HepG2 (cell line): ENCODE results near the gene ERF. TPM values are rescaled to one million over a fixed set of nuclear protein-coding genes. Genes with fewer than 3 reads are reported as not detected.

Experiments
- AGO1 ChIP-seq: fragments of 200-400 bp; formaldehyde crosslinking; IDR thresholded peaks from 2 replicates; pipeline ENCODE4 v1.6.1; 2017; ENCODE audit warnings: mild to moderate bottlenecking, low read depth, low read length, moderate library complexity; ENCODE audit not compliant: poor library complexity, severe bottlenecking
- AGO2 ChIP-seq: fragments of 200-400 bp; formaldehyde crosslinking; optimal IDR thresholded peaks from 2 replicates; pipeline ENCODE3; 2017; ENCODE audit warnings: mild to moderate bottlenecking, low read depth, low read length, moderate library complexity
- ATF1 ChIP-seq: IDR thresholded peaks from 2 replicates; pipeline ENCODE4 v1.6.1; 2016; ENCODE audit warnings: mild to moderate bottlenecking, control low read depth
- CENPX ChIP-seq: sonication (generic); formaldehyde crosslinking; IDR thresholded peaks from 2 replicates; pipeline ENCODE4 v1.9.0; 2021; ENCODE audit warnings: mild to moderate bottlenecking, missing genetic modification reagents, moderate library complexity
- GFI1 ChIP-seq: sonication (generic); formaldehyde crosslinking; IDR thresholded peaks from 2 replicates; pipeline ENCODE4 v1.5.0; 2020; ENCODE audit warnings: missing genetic modification reagents, mild to moderate bottlenecking, borderline replicate concordance
- IKZF4 ChIP-seq: sonication (generic); formaldehyde crosslinking; IDR thresholded peaks from 2 replicates; pipeline ENCODE4 v1.5.1; 2020; ENCODE audit warnings: borderline replicate concordance, mild to moderate bottlenecking, low read depth, missing genetic modification reagents; ENCODE audit errors: not compliant biosample characterization
- ISL2 ChIP-seq: sonication (generic); formaldehyde crosslinking; IDR thresholded peaks from 2 replicates; pipeline ENCODE4 v1.5.0; 2020; ENCODE audit warnings: missing genetic modification reagents
- KDM4B ChIP-seq: sonication (generic); formaldehyde crosslinking; IDR thresholded peaks from 2 replicates; pipeline ENCODE4 v1.4.0; 2020; ENCODE audit warnings: missing genetic modification reagents
- KMT2A ChIP-seq: sonication (generic); formaldehyde crosslinking; IDR thresholded peaks from 2 replicates; pipeline ENCODE4 v1.4.0; 2020; ENCODE audit warnings: missing genetic modification reagents
- NR3C1 ChIP-seq: sonication (generic); formaldehyde crosslinking; IDR thresholded peaks from 2 replicates; pipeline ENCODE4 v1.4.0; 2020; ENCODE audit warnings: missing genetic modification reagents
- RCOR2 ChIP-seq: IDR thresholded peaks from 2 replicates; pipeline ENCODE4 v1.6.1; 2016; ENCODE audit warnings: missing biosample characterization, missing genetic modification reagents
- SIX1 ChIP-seq: sonication (generic); formaldehyde crosslinking; IDR thresholded peaks from 2 replicates; pipeline ENCODE4 v1.4.0; 2020; ENCODE audit warnings: missing genetic modification reagents, borderline replicate concordance
- ZFP1 ChIP-seq: IDR thresholded peaks from 2 replicates; pipeline ENCODE4 v1.6.1; 2016
- ZNF136 ChIP-seq: sonication (generic); formaldehyde crosslinking; IDR thresholded peaks from 2 replicates; pipeline ENCODE4 v1.8.1; 2022; ENCODE audit warnings: low read depth, mild to moderate bottlenecking, moderate library complexity, missing genetic modification reagents
- ZNF20 ChIP-seq: sonication (generic); formaldehyde crosslinking; IDR thresholded peaks from 2 replicates; pipeline ENCODE4 v1.4.0; 2020; ENCODE audit warnings: mild to moderate bottlenecking, moderate library complexity, missing genetic modification reagents
- ZNF501 ChIP-seq: sonication (generic); formaldehyde crosslinking; IDR thresholded peaks from 2 replicates; pipeline ENCODE4 v1.5.1; 2020; ENCODE audit warnings: mild to moderate bottlenecking, moderate library complexity, missing genetic modification reagents
- ZNF567 ChIP-seq: sonication (generic); formaldehyde crosslinking; IDR thresholded peaks from 2 replicates; pipeline ENCODE4 v1.8.1; 2023; ENCODE audit warnings: mild to moderate bottlenecking, missing genetic modification reagents, borderline replicate concordance
- polyA plus RNA-seq, 8 experiments: library from polyadenylated mRNA; depleted of rRNA in 3 of 8; stranded (reverse) in 7 of 8; unstranded in 1 of 8; fragments of >200 nt; fragmentation: Illumina TruSeq in 4 of 8; extraction: Trizol in 4 of 8; gene quantifications; 2 replicates each; pipeline versions ENCODE4 v1.2.1 to v1.2.3, GENCODE V29; 2011 to 2016; ENCODE audit warnings: low read depth in 4 of 8, missing spikeins in 1 of 8, mixed read lengths in 1 of 8; ENCODE audit not compliant: insufficient read depth in 1 of 8
- total RNA-seq, 5 experiments: library from RNA; depleted of rRNA; stranded (reverse); fragments of >200 nt; fragmentation: Illumina TruSeq; extraction: Trizol; gene quantifications; 2 replicates each; pipeline ENCODE4 v1.2.3, GENCODE V29; 2016; ENCODE audit warnings: low read depth in 1 of 5
- TF ChIP-seq, protein P1 (sequence below): sonication (generic); formaldehyde crosslinking; IDR thresholded peaks from 2 replicates; pipeline ENCODE4 v1.9.0; 2021; ENCODE audit warnings: missing genetic modification reagents, mild to moderate bottlenecking, borderline replicate concordance
- TF ChIP-seq, protein P2 (sequence below): sonication (generic); formaldehyde crosslinking; IDR thresholded peaks from 2 replicates; pipeline ENCODE4 v1.4.0; 2020; ENCODE audit warnings: mild to moderate bottlenecking, missing genetic modification reagents
- TF ChIP-seq, protein P3 (sequence below): sonication (generic); formaldehyde crosslinking; IDR thresholded peaks from 2 replicates; pipeline ENCODE4 v1.4.0; 2020; ENCODE audit warnings: missing genetic modification reagents, borderline replicate concordance
- TF ChIP-seq, protein P4 (sequence below): IDR thresholded peaks from 2 replicates; pipeline ENCODE4 v1.6.1; 2016; ENCODE audit warnings: mild to moderate bottlenecking
- TF ChIP-seq, protein P5 (sequence below): sonication (generic); formaldehyde crosslinking; IDR thresholded peaks from 2 replicates; pipeline ENCODE4 v1.4.0; 2020; ENCODE audit warnings: missing genetic modification reagents

Gene ERF
- total and polyA plus RNA-seq, 2 of the 13 experiments (the other 11 are each of a cell fraction or from before 2014, with no cell fraction given): 67.1 to 69.9 TPM

DNA sequence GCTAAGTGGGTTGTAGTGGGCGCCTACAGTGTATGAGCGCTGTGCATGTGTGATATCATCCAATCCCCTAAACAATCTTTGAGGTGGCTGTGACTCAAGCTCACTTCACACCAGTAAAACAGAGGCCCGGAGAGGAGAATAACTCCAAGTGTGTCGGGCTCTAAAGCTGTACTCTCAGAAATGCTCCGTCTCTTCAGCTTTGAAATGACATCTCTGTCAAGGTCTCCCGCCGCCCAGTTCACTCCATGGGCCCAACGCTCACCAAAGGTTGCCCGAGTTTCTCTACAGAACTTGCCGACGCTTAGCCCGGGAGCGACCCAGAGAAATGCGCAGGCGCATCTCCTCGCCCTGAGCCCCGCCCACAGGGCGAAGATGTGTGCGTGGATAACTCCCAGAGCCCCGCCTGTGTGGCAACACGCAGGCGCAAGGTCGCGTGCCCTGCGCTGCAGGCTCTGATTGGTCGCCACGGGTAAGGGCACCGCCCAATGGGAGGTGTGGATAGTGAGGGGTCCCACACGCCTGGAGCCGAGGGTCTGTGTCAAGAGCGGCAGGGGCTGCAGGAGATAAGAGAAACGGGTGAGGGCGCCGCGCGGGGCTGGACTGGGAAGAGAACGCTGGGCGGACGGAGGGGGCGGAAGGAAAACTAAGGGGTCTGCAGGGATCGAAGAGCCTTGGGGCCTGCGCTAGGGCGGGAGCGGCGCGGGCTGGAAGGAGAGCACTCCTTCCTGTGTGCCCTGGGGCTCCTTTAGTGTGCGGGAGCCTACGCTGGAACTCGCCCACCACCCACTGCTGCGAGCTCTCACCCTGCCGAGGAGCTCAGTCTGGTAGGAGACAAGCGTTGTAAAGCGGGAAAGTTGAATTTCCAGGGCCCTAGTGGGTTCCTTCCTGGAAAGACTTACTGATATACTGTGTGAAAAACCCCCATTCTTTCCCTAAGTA lies 34.8 kb downstream of the ERF start, which contains the start of gene ZNF526 (continued):
- TF ChIP-seq AGO2 (peak; percentile 52), AGO1 (no peak), ISL2 (CRISPR knock-in tag) (no peak; the same call in 1 of the 2 replicates), ZNF567 (CRISPR knock-in tag) (no peak), ATF1 (CRISPR knock-in tag) (no peak), ZNF136 (CRISPR knock-in tag) (0 out of 2 replicates have a peak, but pooled peaks have one; percentile 33), CENPX (CRISPR knock-in tag) (no peak), ZNF501 (CRISPR knock-in tag) (peak; percentile 93), KDM4B (CRISPR knock-in tag) (no peak), RCOR2 (CRISPR knock-in tag) (0 out of 2 replicates have a peak, but pooled peaks have one; percentile 17), ZFP1 (CRISPR knock-in tag) (no peak), NR3C1 (no peak), KMT2A (CRISPR knock-in tag) (peak; percentile 70; the same call in 1 of the 2 replicates), IKZF4 (CRISPR knock-in tag) (no peak), SIX1 (CRISPR knock-in tag) (no peak), GFI1 (CRISPR knock-in tag) (no peak), ZNF20 (CRISPR knock-in tag) (no peak)
- TF ChIP-seq, protein P1, sequence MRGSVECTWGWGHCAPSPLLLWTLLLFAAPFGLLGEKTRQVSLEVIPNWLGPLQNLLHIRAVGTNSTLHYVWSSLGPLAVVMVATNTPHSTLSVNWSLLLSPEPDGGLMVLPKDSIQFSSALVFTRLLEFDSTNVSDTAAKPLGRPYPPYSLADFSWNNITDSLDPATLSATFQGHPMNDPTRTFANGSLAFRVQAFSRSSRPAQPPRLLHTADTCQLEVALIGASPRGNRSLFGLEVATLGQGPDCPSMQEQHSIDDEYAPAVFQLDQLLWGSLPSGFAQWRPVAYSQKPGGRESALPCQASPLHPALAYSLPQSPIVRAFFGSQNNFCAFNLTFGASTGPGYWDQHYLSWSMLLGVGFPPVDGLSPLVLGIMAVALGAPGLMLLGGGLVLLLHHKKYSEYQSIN (CRISPR knock-in tag): no peak
- TF ChIP-seq, protein P2, sequence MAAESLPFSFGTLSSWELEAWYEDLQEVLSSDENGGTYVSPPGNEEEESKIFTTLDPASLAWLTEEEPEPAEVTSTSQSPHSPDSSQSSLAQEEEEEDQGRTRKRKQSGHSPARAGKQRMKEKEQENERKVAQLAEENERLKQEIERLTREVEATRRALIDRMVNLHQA (CRISPR knock-in tag): no peak
- TF ChIP-seq, protein P3, sequence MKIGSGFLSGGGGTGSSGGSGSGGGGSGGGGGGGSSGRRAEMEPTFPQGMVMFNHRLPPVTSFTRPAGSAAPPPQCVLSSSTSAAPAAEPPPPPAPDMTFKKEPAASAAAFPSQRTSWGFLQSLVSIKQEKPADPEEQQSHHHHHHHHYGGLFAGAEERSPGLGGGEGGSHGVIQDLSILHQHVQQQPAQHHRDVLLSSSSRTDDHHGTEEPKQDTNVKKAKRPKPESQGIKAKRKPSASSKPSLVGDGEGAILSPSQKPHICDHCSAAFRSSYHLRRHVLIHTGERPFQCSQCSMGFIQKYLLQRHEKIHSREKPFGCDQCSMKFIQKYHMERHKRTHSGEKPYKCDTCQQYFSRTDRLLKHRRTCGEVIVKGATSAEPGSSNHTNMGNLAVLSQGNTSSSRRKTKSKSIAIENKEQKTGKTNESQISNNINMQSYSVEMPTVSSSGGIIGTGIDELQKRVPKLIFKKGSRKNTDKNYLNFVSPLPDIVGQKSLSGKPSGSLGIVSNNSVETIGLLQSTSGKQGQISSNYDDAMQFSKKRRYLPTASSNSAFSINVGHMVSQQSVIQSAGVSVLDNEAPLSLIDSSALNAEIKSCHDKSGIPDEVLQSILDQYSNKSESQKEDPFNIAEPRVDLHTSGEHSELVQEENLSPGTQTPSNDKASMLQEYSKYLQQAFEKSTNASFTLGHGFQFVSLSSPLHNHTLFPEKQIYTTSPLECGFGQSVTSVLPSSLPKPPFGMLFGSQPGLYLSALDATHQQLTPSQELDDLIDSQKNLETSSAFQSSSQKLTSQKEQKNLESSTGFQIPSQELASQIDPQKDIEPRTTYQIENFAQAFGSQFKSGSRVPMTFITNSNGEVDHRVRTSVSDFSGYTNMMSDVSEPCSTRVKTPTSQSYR: no peak
- TF ChIP-seq, protein P4, sequence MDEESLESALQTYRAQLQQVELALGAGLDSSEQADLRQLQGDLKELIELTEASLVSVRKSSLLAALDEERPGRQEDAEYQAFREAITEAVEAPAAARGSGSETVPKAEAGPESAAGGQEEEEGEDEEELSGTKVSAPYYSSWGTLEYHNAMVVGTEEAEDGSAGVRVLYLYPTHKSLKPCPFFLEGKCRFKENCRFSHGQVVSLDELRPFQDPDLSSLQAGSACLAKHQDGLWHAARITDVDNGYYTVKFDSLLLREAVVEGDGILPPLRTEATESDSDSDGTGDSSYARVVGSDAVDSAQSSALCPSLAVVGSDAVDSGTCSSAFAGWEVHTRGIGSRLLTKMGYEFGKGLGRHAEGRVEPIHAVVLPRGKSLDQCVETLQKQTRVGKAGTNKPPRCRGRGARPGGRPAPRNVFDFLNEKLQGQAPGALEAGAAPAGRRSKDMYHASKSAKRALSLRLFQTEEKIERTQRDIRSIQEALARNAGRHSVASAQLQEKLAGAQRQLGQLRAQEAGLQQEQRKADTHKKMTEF (CRISPR knock-in tag): peak; percentile 70
- TF ChIP-seq, protein P5, sequence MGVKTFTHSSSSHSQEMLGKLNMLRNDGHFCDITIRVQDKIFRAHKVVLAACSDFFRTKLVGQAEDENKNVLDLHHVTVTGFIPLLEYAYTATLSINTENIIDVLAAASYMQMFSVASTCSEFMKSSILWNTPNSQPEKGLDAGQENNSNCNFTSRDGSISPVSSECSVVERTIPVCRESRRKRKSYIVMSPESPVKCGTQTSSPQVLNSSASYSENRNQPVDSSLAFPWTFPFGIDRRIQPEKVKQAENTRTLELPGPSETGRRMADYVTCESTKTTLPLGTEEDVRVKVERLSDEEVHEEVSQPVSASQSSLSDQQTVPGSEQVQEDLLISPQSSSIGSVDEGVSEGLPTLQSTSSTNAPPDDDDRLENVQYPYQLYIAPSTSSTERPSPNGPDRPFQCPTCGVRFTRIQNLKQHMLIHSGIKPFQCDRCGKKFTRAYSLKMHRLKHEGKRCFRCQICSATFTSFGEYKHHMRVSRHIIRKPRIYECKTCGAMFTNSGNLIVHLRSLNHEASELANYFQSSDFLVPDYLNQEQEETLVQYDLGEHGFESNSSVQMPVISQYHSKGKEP: no peak
